ENCODE data around the gene RIPK3.

- TF ChIP-seq EP300 (IDR thresholded peaks at IDR 0.05) (no peak), POLR2A (IDR thresholded peaks at IDR 0.05) (no peak), CTCF (IDR thresholded peaks at IDR 0.05) (no peak)
Observed at GRCh38 chr14:24334431-24335291, 5.1 kb downstream of the RIPK3 start, which contains the start of gene ADCY4.

Data from ovary (tissue), 3 donors.